K562 (cell line): ENCODE data around the gene SCGB1D1.

Experiments used
- ATF3 ChIP-seq, 2 experiments: fragments of 450-650 bp in 1 of 2; sonication (generic) in 1 of 2; formaldehyde crosslinking in 1 of 2; IDR thresholded peaks in 1 of 2; conservative IDR thresholded peaks in 1 of 2; 2 replicates each; pipeline versions ENCODE4 v1.6.1 to v1.8.1; 2016 to 2023; ENCODE audit warnings: mild to moderate bottlenecking in 2 of 2, moderate library complexity in 2 of 2, inconsistent platforms in 1 of 2, missing genetic modification reagents in 1 of 2
- CTCF ChIP-seq, 3 experiments: IDR thresholded peaks in 2 of 3; conservative IDR thresholded peaks in 1 of 3; 2 replicates each; pipeline ENCODE4 v1.5.1; 2011 to 2012; ENCODE audit warnings: low read length in 3 of 3, mild to moderate bottlenecking in 3 of 3, control low read depth in 2 of 3, improper control_type of control experiment in 1 of 3, inconsistent platforms in 1 of 3, low read depth in 1 of 3, mixed read lengths in 1 of 3, moderate library complexity in 1 of 3; ENCODE audit not compliant: insufficient read depth in 2 of 3
- DPF2 ChIP-seq: fragments of 450-650 bp; IDR thresholded peaks from 2 replicates; pipeline ENCODE4 v1.6.1; 2016
- MAFG ChIP-seq: fragments of 450-650 bp; conservative IDR thresholded peaks from 2 replicates; pipeline ENCODE4 v1.6.1; 2016; ENCODE audit warnings: missing genetic modification characterization, missing compliant biosample characterization
- MITF ChIP-seq: IDR thresholded peaks from 2 replicates; pipeline ENCODE4 v1.6.1; 2014; ENCODE audit warnings: antibody characterized with exemption

GRCh38 chr11:62149986-62150886 lies 39.8 kb upstream of the SCGB1D1 start:
- no peak for TF ChIP-seq ATF3 (IDR thresholded peaks at IDR 0.05)
- TF ChIP-seq ATF3 (CRISPR knock-in tag; conservative IDR thresholded peaks at IDR 0.05), result no peak
- TF ChIP-seq MAFG (tag), result no peak
- TF ChIP-seq DPF2, result no peak
- no peak for TF ChIP-seq CTCF (IDR thresholded peaks at IDR 0.05 in 2 of 3, conservative IDR thresholded peaks at IDR 0.05 in 1 of 3; ENCODE audit: insufficient read depth in 2 of 3, low read depth in 1 of 3, low read length in 3 of 3)
- no peak for TF ChIP-seq MITF
